Lower leg skin (tissue), 4 donors: ENCODE data around the gene ZFYVE28. TPM values are rescaled to one million over a fixed set of nuclear protein-coding genes. Genes with fewer than 3 reads are reported as not detected.
A peak's percentile ranks its signal among the peaks of the same experiment; 100 is the strongest.

ENCODE experiments used
- DNase-seq, 2 donors: peaks; one replicate each; pipeline ENCODE4 v3.0.0-alpha.2; 2019; ENCODE audit warnings: low spot score in 2 of 2
- H3K4me3 ChIP-seq: fragments of 200-600 bp; sonication (generic); 2 replicates; pipeline ENCODE4 v1.5.1; 2017; ENCODE audit warnings: mild to moderate bottlenecking, low read depth; ENCODE audit not compliant: poor library complexity, severe bottlenecking
- CTCF ChIP-seq, 3 donors: fragments of 450-650 bp; IDR thresholded peaks; one replicate each; pipeline ENCODE4 v1.5.1; 2016; ENCODE audit warnings: antibody characterized with exemption in 3 of 3, mild to moderate bottlenecking in 3 of 3, moderate library complexity in 2 of 3
- POLR2A ChIP-seq, 2 donors: fragments of 450-650 bp; IDR thresholded peaks; one replicate each; pipeline ENCODE4 v1.6.1; 2016 to 2017; ENCODE audit warnings: antibody characterized with exemption in 2 of 2, mild to moderate bottlenecking in 1 of 2, moderate library complexity in 1 of 2
- WGBS, 2 donors: methylation state at CpG; one replicate each; pipeline ENCODE4 v1.1.5; 2018; 5-methylcytosine and 5-hydroxymethylcytosine counted together
- intact Hi-C: fragments of 100-400 bp; cut with DNase I; formaldehyde crosslinking; loops from one replicate; pipeline ENCODE4 v1.15.0; 2023; ENCODE audit warnings: low total_unique reads
- total RNA-seq, 4 donors: library from RNA; depleted of rRNA; stranded (reverse); fragments of >200 nt; gene quantifications; one replicate each; pipeline ENCODE4 v1.1.0, GENCODE V29; 2016

The ZFYVE28 gene
- total RNA-seq, 4 donors from 2014 or later, result 5.0 to 12.8 (median 9.9) TPM

GRCh38 chr4:2262145-2262943, 156.1 kb downstream of the ZFYVE28 start:
- TF ChIP-seq POLR2A (IDR thresholded peaks at IDR 0.05) (peak in 1 of 2 donors; percentile 61), CTCF (IDR thresholded peaks at IDR 0.05) (no peak)
- intact Hi-C loops, result no loop called here
- DNase-seq, result peak; percentile 99 to 100
- H3K4me3 ChIP-seq, result peak overlapping the region; percentile 37
- 0 to 1% methylated on average over 33 to 37 of the region's 98 CpGs for WGBS, 2 donors

GRCh38 chr4:2261853-2262144, 156.6 kb downstream of the ZFYVE28 start, which contains the start of gene MXD4:
TSS of gene MXD4 (minus strand) at chr4:2262109. CDS start at chr4:2261980, 129 bp downstream.
- H3K4me3 ChIP-seq, result peak within 1 kb of the TSS; percentile 67
- TF ChIP-seq CTCF (IDR thresholded peaks at IDR 0.05) (no peak), POLR2A (IDR thresholded peaks at IDR 0.05) (no peak)
- intact Hi-C loops, result no loop called here
- DNase-seq, result peak in 1 of 2 donors; percentile 84
- WGBS, 2 donors, result 0% methylated on average over 17 of the region's 46 CpGs; no CpG with 5 or more reads in 1 of the 2 donors

GRCh38 chr4:2261110-2261852, 157.2 kb downstream of the ZFYVE28 start:
- peak in 1 of 2 donors; percentile 87 for DNase-seq
- TF ChIP-seq CTCF (IDR thresholded peaks at IDR 0.05) (no peak), POLR2A (IDR thresholded peaks at IDR 0.05) (no peak)
- intact Hi-C loops, result no loop called here
- H3K4me3 ChIP-seq, result peak overlapping the region; percentile 67
- 0 to 1% methylated on average over 4 to 31 of the region's 91 CpGs for WGBS, 2 donors

GRCh38 chr4:2260344-2261109, 157.9 kb downstream of the ZFYVE28 start:
- 28 to 30% methylated on average over 11 to 21 of the region's 23 CpGs for WGBS, 2 donors
- peak in 1 of 2 donors; percentile 87 for DNase-seq

More at GRCh38 chr4:2260344-2261109, 157.9 kb downstream of the ZFYVE28 start:
- peak overlapping the region; percentile 67 for H3K4me3 ChIP-seq
- TF ChIP-seq CTCF (IDR thresholded peaks at IDR 0.05) (no peak), POLR2A (IDR thresholded peaks at IDR 0.05) (no peak)
- intact Hi-C loops, result no loop called here
